HG03575 (cell line): Measurements from ENCODE around the gene PLEKHH1.
"Not testable (repeated sequence)": the region's sequence is repeated elsewhere in the genome, so short reads cannot be mapped to it uniquely, and the experiment has no call there.

Source experiments
- ATAC-seq: cut with Tn5 transposase; IDR thresholded peaks from one replicate; pipeline ENCODE4 v1.9.1; 2021; ENCODE audit not compliant: unreplicated experiment, insufficient number of reproducible peaks, low FRiP score; ENCODE audit errors: extremely low read depth

The PLEKHH1 gene

GRCh38 chr14:67575684-67576083 is 42.6 kb downstream of the PLEKHH1 start:
- no peak for ATAC-seq

GRCh38 chr14:67576216-67576955 is 43.3 kb downstream of the PLEKHH1 start:
- no peak for ATAC-seq

GRCh38 chr14:67577181-67577808 is 44.2 kb downstream of the PLEKHH1 start:
- ATAC-seq: no peak

- ATAC-seq: no peak
Measured at GRCh38 chr14:67577909-67578749, 45.0 kb downstream of the PLEKHH1 start.

GRCh38 chr14:67579040-67579439 is 46.0 kb downstream of the PLEKHH1 start:
- ATAC-seq: no peak

GRCh38 chr14:67579636-67580035 is 46.5 kb downstream of the PLEKHH1 start:
- ATAC-seq: no peak

- ATAC-seq: no peak
Measured at GRCh38 chr14:67580336-67581171, 47.5 kb downstream of the PLEKHH1 start.

- no peak for ATAC-seq
Measured at GRCh38 chr14:67581643-67582042, 48.6 kb downstream of the PLEKHH1 start.

- ATAC-seq: no peak
Measured at GRCh38 chr14:67582061-67582460, 49.0 kb downstream of the PLEKHH1 start.

- ATAC-seq: no peak
Measured at GRCh38 chr14:67583711-67584644, 50.9 kb downstream of the PLEKHH1 start.

GRCh38 chr14:67584978-67585377 is 51.9 kb downstream of the PLEKHH1 start:
- ATAC-seq: no peak

GRCh38 chr14:67586369-67586768 is 53.3 kb downstream of the PLEKHH1 start:
- no peak for ATAC-seq

GRCh38 chr14:67589204-67589770 is 56.2 kb downstream of the PLEKHH1 start:
- no peak for ATAC-seq

GRCh38 chr14:67593650-67594049 is 60.6 kb downstream of the PLEKHH1 start:
- ATAC-seq: not testable (repeated sequence)

GRCh38 chr14:67595392-67595791 is 62.3 kb downstream of the PLEKHH1 start:
- no peak for ATAC-seq

GRCh38 chr14:67599698-67600561 is 66.8 kb downstream of the PLEKHH1 start, which contains the start of gene PIGH:
PIGH (minus strand) TSS chr14:67600268; CDS start chr14:67600203, 65 bp downstream.
- peak; percentile 38 for ATAC-seq

GRCh38 chr14:67600562-67600974 is 67.5 kb downstream of the PLEKHH1 start:
- not testable (repeated sequence) for ATAC-seq
